Measurements from ENCODE around the gene STAMBP.
"Not testable (repeated sequence)": the region's sequence is repeated elsewhere in the genome, so short reads cannot be mapped to it uniquely, and the experiment has no call there.

STAMBP gene

GRCh38 chr2:73877071-73877802 is 48.5 kb downstream of the STAMBP start:
- peak overlapping the region in 1 of 21 experiments; percentile 20 for H3K27ac ChIP-seq
- no peak overlapping the region for H3K4me3 ChIP-seq

- not testable (repeated sequence) for H3K4me3 ChIP-seq
- H3K27ac ChIP-seq, result peak overlapping the region in 1 of 21 experiments; percentile 20
These were observed 49.2 kb downstream of the STAMBP start for GRCh38 chr2:73877984-73878383.

- no peak overlapping the region for H3K4me3 ChIP-seq
These were observed 56.6 kb downstream of the STAMBP start for GRCh38 chr2:73885406-73885805.

GRCh38 chr2:73886357-73886756 is 57.6 kb downstream of the STAMBP start:
- H3K4me3 ChIP-seq, result no peak overlapping the region
- H3K27ac ChIP-seq, result no peak overlapping the region

More at GRCh38 chr2:73885406-73885805, 56.6 kb downstream of the STAMBP start:
- H3K27ac ChIP-seq, result no peak overlapping the region

GRCh38 chr2:73887596-73888353 is 59.0 kb downstream of the STAMBP start:
- not testable (repeated sequence) for H3K4me3 ChIP-seq, H3K27ac ChIP-seq

- no peak overlapping the region for H3K27ac ChIP-seq
- no peak overlapping the region for H3K4me3 ChIP-seq
These were observed 59.6 kb downstream of the STAMBP start for GRCh38 chr2:73888388-73888787.

- no peak overlapping the region for H3K4me3 ChIP-seq
- H3K27ac ChIP-seq, result no peak overlapping the region
These were observed 60.4 kb downstream of the STAMBP start for GRCh38 chr2:73889206-73889605.

- H3K4me3 ChIP-seq, result no peak overlapping the region
- H3K27ac ChIP-seq, result peak overlapping the region in 1 of 21 experiments; percentile 8
These were observed 61.7 kb downstream of the STAMBP start for GRCh38 chr2:73890301-73891092.

GRCh38 chr2:73891276-73891901 is 62.6 kb downstream of the STAMBP start:
- Histone ChIP-seq H3K27ac (peak overlapping the region in 1 of 21 experiments; percentile 8), H3K4me3 (no peak overlapping the region)

- Histone ChIP-seq H3K27ac (no peak within 1 kb of the TSS), H3K4me3 (no peak within 1 kb of the TSS)
These were observed 64.0 kb downstream of the STAMBP start, which contains the start of gene ACTG2 for GRCh38 chr2:73892631-73893329. ACTG2 (plus strand) TSS chr2:73893008; CDS start chr2:73901312, 8,304 bp downstream.

- Histone ChIP-seq H3K4me3 (no peak overlapping the region), H3K27ac (no peak overlapping the region)
These were observed 65.2 kb downstream of the STAMBP start for GRCh38 chr2:73893764-73894474.

- no peak overlapping the region for H3K27ac ChIP-seq
These were observed 65.7 kb downstream of the STAMBP start for GRCh38 chr2:73894475-73894850.

GRCh38 chr2:73894877-73895276 is 66.1 kb downstream of the STAMBP start:
- H3K27ac ChIP-seq, result no peak overlapping the region
- no peak overlapping the region for H3K4me3 ChIP-seq

More at GRCh38 chr2:73894475-73894850, 65.7 kb downstream of the STAMBP start:
- no peak overlapping the region for H3K4me3 ChIP-seq

GRCh38 chr2:73895473-73895872 is 66.7 kb downstream of the STAMBP start:
- Histone ChIP-seq H3K4me3 (no peak overlapping the region), H3K27ac (no peak overlapping the region)

- H3K4me3 ChIP-seq, result no peak overlapping the region
- H3K27ac ChIP-seq, result peak overlapping the region in 10 of 21 experiments; percentile 8 to 72 (median 52)
These were observed 67.8 kb downstream of the STAMBP start for GRCh38 chr2:73896362-73897239.

GRCh38 chr2:73897240-73897583 is 68.5 kb downstream of the STAMBP start:
- peak overlapping the region in 9 of 21 experiments; percentile 13 to 72 (median 52) for H3K27ac ChIP-seq

GRCh38 chr2:73897934-73898333 is 69.2 kb downstream of the STAMBP start:
- Histone ChIP-seq H3K4me3 (no peak overlapping the region), H3K27ac (peak overlapping the region in 1 of 21 experiments; percentile 59)

More at GRCh38 chr2:73897240-73897583, 68.5 kb downstream of the STAMBP start:
- H3K4me3 ChIP-seq, result no peak overlapping the region
